Neutrophil (primary cell): ENCODE results near the gene PRSS16.

Experiments used
- H3K27ac ChIP-seq: fragments of 200-600 bp; sonication (generic); 2 replicates; pipeline ENCODE4 v1.5.1; 2016; ENCODE audit warnings: mild to moderate bottlenecking, moderate library complexity
- H3K27me3 ChIP-seq: fragments of 200-600 bp; sonication (generic); 2 replicates; pipeline ENCODE4 v1.6.0; 2016; ENCODE audit warnings: mild to moderate bottlenecking
- H3K36me3 ChIP-seq: fragments of 200-600 bp; sonication (generic); 2 replicates; pipeline ENCODE4 v1.5.1; 2017
- H3K4me1 ChIP-seq, 2 experiments: fragments of 200-600 bp in 1 of 2; sonication (generic) in 1 of 2; 1 replicate in 1 of 2; 2 replicates in 1 of 2; pipeline versions ENCODE4 v1.5.1 to v1.6.1; 2013 to 2016; ENCODE audit warnings: low read depth in 1 of 2, low read length in 1 of 2, mild to moderate bottlenecking in 1 of 2, moderate library complexity in 1 of 2; ENCODE audit not compliant: control insufficient read depth in 1 of 2, insufficient read depth in 1 of 2
- H3K4me3 ChIP-seq, 2 experiments: fragments of 200-600 bp in 1 of 2; sonication (generic) in 1 of 2; 1 replicate in 1 of 2; 2 replicates in 1 of 2; pipeline ENCODE4 v1.5.1; 2013 to 2016; ENCODE audit warnings: low read depth in 1 of 2, low read length in 1 of 2, mild to moderate bottlenecking in 1 of 2, moderate library complexity in 1 of 2
- H3K9me3 ChIP-seq: fragments of 200-600 bp; sonication (generic); 2 replicates; pipeline ENCODE4 v1.5.1; 2016
- TF ChIP-seq, protein P1 (sequence below): fragments of 200-600 bp; sonication (generic); IDR thresholded peaks from 2 replicates; pipeline ENCODE4 v1.5.1; 2016; ENCODE audit warnings: antibody characterized with exemption

PRSS16 gene

DNA sequence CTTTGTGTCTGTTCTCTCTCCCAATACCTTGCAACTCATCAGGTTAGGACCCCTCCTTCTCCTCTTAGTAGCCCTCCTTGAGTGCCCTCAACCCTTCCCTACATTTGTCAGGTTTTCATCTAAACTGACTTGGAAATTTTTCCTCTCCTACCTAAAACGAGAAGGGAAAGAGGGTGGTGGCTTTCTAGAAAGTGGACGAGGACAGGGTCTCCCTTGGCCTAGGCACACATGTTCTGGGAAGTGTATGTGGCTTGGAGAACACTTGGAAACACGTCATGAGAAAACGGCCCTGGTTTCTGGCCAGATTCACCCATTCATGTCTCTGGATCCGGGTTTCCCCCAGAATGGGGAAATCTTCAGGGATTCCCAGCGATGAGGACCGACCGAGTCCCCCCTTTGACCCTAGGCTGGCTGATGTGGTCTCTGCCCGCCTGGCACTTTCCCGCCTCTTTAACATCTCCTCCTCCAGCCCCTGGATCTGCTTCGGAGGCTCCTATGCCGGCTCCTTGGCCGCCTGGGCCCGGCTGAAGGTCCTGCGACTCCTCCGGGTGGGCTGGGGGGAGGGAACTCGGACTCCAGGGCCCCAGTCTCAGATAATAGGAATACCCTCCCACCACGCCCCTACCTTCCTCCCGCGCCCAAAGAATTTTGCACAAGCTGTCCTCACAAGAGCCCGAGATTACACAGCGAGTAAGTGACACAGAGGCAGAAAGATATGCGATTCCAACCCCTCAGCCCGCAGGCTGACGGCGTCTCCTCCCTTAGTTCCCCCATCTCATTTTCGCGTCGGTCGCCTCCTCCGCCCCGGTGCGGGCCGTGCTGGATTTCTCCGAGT is 3.0 kb downstream of the PRSS16 start:
- Histone ChIP-seq H3K4me3 (no peak overlapping the region), H3K36me3 (no peaks in the 10 kb centered on the region), H3K4me1 (no peaks in the 10 kb centered on the region), H3K27ac (no peak overlapping the region), H3K9me3 (no peaks in the 10 kb centered on the region), H3K27me3 (peaks cover 100% of the 10 kb centered on the region)
- TF ChIP-seq, protein P1, sequence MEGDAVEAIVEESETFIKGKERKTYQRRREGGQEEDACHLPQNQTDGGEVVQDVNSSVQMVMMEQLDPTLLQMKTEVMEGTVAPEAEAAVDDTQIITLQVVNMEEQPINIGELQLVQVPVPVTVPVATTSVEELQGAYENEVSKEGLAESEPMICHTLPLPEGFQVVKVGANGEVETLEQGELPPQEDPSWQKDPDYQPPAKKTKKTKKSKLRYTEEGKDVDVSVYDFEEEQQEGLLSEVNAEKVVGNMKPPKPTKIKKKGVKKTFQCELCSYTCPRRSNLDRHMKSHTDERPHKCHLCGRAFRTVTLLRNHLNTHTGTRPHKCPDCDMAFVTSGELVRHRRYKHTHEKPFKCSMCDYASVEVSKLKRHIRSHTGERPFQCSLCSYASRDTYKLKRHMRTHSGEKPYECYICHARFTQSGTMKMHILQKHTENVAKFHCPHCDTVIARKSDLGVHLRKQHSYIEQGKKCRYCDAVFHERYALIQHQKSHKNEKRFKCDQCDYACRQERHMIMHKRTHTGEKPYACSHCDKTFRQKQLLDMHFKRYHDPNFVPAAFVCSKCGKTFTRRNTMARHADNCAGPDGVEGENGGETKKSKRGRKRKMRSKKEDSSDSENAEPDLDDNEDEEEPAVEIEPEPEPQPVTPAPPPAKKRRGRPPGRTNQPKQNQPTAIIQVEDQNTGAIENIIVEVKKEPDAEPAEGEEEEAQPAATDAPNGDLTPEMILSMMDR, result no peak

DNA sequence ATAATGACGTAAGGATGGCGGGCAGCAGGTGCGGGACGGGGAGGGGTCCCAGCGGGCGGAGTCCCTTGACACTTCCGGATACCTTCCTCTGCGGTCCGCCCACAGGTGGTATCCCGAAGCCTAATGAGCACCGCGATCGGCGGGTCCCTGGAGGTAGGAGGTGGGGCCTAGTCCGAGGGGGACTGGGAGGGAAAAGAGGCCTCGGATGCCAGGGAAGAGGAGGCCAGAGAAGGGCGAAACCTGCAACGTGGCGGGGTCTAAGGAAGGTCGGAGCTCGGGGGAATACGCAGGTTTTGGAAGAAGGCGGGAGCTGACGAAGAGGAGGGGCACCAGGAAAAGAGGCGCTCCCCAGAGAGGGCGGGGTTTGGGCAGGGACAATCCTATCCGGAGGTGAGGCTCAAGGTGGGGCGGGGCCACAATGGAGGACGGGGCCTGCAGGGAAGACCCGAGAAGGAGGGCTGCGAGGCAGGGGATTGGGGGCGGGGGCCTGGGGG is 3.7 kb downstream of the PRSS16 start:
- peaks cover 100% of the 10 kb centered on the region for H3K27me3 ChIP-seq
- no peak overlapping the region for H3K27ac ChIP-seq
- TF ChIP-seq, protein P1, result no peak
- H3K4me3 ChIP-seq, result no peak overlapping the region
- no peaks in the 10 kb centered on the region for H3K9me3 ChIP-seq
- no peaks in the 10 kb centered on the region for H3K36me3 ChIP-seq
- no peaks in the 10 kb centered on the region for H3K4me1 ChIP-seq

DNA sequence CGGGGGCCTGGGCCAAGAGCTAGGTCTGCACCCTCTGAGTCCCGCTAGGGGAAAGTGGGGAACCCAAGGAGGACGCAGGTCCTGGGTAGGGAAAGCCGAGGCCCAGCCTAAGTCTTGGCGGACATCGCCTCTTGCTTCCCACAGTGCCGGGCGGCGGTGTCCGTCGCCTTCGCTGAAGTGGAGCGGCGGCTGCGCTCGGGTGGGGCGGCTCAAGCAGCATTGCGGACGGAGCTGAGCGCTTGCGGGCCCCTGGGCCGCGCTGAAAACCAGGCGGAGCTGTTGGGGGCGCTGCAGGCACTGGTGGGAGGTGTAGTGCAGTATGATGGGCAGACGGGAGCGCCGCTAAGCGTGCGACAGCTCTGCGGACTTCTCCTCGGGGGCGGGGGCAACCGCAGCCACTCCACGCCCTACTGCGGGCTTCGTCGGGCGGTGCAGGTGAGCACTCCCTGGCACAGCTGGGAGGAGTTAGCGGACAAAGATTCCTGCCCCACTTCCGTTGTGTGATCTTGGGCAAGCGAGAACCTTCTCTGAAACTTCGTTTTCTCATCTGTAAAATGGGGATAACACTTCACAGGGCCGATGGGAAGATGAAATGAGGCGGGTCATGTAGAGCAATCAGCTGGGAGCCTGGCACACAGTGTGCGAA is 4.2 kb downstream of the PRSS16 start:
- no peak overlapping the region for H3K4me3 ChIP-seq
- H3K27ac ChIP-seq, result no peak overlapping the region
- H3K4me1 ChIP-seq, result no peaks in the 10 kb centered on the region
- H3K9me3 ChIP-seq, result no peaks in the 10 kb centered on the region
- H3K27me3 ChIP-seq, result peaks cover 100% of the 10 kb centered on the region
- no peaks in the 10 kb centered on the region for H3K36me3 ChIP-seq
- TF ChIP-seq, protein P1, result no peak

DNA sequence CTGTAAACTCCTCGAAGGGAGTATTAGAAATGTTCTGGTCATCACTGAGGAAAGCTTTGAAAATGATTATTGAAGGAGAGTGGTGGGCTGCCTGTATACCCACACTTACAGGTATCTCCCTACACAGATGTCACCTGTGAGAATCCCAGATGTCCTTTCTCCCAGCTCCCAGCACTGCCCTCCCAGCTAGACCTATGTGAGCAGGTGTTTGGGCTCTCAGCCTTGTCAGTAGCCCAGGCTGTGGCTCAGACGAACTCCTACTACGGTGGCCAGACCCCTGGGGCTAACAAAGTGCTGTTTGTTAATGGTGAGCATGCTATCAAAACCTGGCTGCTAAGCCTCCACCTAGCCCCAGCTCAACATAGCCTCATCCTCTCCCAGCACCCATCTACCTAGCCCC is 7.1 kb downstream of the PRSS16 start:
- H3K27me3 ChIP-seq, result peaks cover 100% of the 10 kb centered on the region
- H3K4me1 ChIP-seq, result no peaks in the 10 kb centered on the region
- TF ChIP-seq, protein P1, result no peak
- H3K4me3 ChIP-seq, result no peak overlapping the region
- no peaks in the 10 kb centered on the region for H3K36me3 ChIP-seq
- H3K9me3 ChIP-seq, result no peaks in the 10 kb centered on the region
- no peak overlapping the region for H3K27ac ChIP-seq

DNA sequence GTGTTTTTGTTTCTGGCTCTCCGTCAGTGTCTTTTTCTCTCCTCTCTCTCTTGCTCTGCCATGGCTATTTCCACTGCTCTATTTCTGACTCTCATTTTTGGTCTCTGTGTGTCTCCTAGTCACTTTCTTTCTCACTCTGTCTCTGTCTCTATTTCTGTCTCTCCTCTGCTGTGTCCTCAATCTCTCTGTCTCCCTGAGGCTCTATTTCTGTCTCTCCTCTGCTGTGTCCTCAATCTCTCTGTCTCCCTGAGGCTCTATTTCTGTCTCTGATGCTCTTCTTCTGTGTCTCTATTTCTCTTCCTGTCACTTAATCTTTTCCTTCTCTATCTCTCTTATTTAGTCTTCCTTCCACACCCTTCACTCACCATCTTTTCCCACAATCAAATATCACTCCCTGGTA is 8.4 kb downstream of the PRSS16 start:
- H3K27ac ChIP-seq, result no peak overlapping the region
- H3K4me1 ChIP-seq, result no peaks in the 10 kb centered on the region
- TF ChIP-seq, protein P1, result no peak
- H3K36me3 ChIP-seq, result no peaks in the 10 kb centered on the region
- H3K9me3 ChIP-seq, result no peaks in the 10 kb centered on the region
- H3K4me3 ChIP-seq, result no peak overlapping the region
- H3K27me3 ChIP-seq, result peaks cover 100% of the 10 kb centered on the region
